HG02623 (cell line): Measurements from ENCODE around the gene SP140.
A peak's percentile ranks its signal among the peaks of the same experiment; 100 is the strongest.
"Not testable (repeated sequence)": the region's sequence is repeated elsewhere in the genome, so short reads cannot be mapped to it uniquely, and the experiment has no call there.

ENCODE experiments used
- ATAC-seq: cut with Tn5 transposase; IDR thresholded peaks from one replicate; pipeline ENCODE4 v1.9.1; 2021; ENCODE audit warnings: moderate library complexity; ENCODE audit not compliant: unreplicated experiment

The SP140 gene

GRCh38 chr2:230324503-230324902 is 99.0 kb downstream of the SP140 start:
- ATAC-seq = no peak

DNA sequence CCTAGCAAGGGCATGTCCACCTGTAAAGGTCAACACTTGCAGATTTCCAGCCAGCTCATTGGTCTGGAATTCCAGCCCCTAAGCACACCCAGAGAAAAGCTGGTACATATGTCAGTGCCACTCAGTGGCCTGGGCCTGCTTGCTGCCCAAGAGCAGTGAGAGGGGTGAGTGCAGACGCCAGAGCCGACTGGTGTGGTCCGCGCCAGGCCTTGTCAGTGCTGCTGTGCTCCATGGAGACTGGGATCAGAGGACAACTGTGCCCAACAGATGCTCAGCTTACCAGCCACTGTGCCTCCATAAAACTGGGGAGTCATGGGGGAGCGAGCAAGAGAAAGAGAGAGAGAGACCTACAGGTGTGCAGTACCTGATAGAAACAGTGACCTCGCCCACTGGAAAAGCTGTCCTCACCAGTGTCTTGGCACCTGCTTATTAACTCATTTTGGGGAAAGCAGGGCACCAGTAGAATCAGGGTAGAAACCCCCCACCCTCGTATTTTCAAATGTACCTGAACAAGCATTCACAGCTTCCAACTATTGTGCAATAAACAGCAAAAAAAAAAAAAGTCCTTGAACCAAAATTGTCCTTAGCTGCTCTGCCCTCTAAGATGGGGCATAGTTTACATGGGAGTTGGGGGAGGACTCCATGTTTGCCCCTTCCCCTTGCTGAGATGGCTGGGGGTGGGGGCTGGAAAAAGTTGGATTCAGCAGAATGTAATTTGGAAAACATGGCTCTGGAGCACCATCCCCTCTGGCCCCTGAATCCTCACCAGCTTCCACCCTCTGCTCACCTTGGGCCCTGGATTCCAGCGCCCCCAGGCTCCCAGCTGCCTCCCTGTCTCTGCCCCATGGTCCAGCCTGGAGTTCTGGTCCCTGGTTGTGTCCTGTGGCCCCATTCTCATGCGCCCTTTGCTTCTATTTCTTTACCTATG is 100.0 kb downstream of the SP140 start:
- no peak for ATAC-seq

DNA sequence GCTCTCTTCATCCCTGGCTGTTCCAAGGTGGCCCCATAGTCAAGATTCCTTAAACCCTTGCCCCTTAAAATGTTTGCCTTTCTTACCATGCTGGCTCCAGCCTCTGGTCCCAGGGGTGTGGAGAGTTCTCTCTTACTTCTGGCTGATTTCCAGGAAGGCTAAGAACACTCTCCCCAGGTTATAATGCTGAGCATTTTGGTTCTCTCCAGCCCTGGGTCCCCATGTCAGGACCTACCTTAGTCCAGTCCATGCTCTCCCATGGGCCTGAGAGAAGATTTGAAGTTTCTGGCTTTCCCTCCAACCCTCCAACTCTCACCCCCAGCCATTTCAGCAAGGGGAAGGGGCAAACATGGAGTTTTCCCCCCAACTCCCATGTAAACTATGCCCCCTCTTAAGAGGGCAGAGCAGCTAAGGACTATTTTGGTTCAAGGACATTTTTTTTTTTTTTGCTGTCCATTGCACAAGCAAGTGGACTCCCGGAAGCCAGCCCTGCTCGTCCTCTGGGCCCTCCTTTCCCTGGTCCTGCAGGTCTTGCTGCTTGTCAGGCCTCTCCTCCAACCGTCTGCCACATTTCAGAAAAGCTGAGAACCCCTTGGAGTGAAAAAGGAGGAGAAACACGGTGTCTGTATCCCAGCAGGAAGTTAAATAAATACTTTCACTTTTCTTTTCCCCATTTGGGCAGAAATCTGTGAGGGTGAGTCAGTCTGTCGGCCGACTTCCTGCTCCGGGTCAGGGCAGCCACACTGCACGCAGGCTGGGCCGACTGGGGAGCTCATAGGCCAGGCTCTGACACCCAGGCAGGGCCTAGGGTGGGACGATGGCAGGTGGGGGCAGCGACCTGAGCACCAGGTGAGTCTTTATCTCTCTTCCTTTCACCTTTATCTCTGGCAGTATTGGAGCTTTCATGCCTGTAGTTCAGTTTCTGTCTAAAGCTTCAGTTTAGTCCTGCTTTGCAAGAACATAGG is 101.2 kb downstream of the SP140 start, which contains the start of gene SP140L:
Gene SP140L, plus strand, starts transcription at position 741 of the 965 bp plus-strand sequence. Its CDS starts 77 bp downstream, at position 818.
- ATAC-seq = peak; percentile 85

DNA sequence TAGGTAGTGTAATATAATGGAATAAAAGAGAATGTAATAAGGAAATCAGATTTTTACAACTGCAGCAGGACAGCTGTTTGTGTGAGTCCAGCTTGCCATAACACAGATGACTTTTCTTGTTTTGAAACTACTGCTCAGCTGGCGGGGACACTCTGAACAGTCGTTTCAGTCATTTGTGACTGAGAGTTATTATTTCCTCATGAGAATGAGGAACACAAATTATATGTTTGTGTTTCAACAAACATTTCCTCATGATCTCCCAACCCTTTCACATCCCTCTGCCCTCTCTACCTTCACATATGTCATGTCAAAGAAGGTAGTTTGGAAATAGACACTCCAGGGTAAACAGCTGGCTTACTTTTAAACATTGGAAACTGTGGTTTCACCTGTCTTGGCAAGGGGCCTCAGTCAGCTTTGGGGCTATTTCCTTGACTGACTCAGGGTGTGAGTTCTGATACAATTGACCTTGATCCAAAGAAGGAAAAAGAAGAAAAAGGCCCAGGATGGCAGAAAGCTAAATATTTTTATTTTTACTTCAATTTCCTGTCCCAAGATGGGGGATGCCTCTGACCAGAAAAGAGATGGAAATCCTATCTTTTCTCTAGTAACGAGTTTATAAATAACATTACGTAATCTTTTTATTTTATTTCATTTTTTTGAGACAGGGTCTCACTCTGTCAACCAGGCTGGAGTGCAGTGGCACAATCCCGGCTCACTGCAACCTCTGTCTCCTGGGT is 102.0 kb downstream of the SP140 start:
- no peak for ATAC-seq

DNA sequence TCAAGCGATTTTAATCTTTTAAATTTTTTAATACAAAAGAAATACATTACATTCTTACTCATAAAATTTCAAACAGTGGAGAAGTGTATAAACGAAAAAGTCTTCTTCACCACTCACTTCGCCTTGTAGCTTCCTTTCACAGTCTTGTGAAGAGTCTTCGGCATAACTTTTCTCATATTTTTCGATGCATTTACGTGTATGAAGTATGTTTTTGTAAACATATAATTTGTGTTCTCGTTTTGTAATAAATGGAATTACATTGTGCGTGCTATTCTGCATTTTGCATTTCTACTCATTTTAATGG is 102.6 kb downstream of the SP140 start:
- no peak for ATAC-seq

- no peak for ATAC-seq
These were observed 104.5 kb downstream of the SP140 start for GRCh38 chr2:230329946-230330605.

DNA sequence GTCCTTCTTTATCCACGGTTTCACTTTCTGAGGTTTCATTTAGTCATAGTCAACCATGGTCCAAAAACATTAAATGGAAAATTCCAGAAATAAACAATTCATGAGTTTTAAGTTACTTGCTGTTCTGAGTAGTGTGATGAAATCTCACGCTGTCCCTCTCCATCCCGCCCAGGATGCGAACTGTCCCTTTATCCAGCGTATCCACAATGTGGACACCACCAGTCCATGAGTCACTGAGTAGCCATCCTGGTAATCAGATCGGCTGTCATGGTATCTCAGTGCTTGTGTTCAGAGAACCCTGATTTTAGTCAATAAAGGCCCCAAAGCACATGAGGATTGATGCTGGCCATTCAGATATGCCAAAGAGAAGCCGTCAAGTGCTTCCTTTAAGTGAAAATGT is 105.2 kb downstream of the SP140 start:
- no peak for ATAC-seq

DNA sequence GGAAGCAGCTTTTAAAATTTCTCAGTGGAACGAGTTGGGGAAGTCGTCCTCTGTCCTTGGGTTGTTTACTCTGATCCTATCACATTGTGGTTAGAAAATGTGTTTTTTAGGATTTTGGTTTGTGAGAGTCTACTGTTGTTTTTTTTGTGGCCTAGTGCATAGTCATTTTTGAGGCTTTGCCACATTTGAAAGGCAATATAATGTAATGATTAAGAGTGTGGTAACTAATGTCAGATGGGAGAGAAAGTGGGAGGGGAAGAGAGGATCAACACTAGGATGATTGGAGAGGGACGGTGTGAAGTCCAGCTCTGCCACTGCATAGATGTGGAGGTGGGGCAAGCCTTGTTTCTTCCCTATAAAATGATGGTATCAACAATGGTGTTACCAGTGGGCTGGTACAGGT is 109.9 kb downstream of the SP140 start:
- ATAC-seq = no peak

DNA sequence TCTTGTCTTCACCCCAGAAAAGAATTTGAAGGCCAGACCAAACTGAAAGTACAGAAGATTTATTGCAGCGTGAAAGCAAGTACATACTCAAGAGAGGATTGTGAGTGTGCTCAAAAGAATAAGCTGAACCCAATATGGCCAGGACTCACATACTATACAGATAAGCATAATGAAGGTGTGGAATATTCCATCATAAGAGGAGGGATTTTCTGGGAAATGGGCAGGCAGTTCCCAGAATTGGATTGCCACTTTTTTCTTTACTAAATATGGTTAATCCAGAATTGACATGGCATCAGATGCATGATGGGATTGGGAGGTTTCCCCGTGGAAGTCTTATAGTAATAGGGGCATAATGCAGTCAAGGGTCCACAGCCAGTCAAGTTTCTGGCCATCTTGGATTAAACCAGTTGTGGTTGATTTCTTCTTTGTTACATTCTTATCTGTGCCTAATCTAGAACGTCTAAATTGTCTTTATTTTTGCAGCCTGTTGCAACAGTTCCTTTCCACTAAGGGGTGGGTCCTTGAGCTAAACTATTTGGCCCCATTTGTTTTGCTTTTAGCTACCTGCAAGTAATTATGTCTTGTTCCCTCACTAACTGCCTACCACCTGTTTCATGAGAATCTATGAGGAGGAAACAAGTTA is 110.4 kb downstream of the SP140 start:
- ATAC-seq = no peak

GRCh38 chr2:230341936-230342528 is 116.5 kb downstream of the SP140 start:
- not testable (repeated sequence) for ATAC-seq

DNA sequence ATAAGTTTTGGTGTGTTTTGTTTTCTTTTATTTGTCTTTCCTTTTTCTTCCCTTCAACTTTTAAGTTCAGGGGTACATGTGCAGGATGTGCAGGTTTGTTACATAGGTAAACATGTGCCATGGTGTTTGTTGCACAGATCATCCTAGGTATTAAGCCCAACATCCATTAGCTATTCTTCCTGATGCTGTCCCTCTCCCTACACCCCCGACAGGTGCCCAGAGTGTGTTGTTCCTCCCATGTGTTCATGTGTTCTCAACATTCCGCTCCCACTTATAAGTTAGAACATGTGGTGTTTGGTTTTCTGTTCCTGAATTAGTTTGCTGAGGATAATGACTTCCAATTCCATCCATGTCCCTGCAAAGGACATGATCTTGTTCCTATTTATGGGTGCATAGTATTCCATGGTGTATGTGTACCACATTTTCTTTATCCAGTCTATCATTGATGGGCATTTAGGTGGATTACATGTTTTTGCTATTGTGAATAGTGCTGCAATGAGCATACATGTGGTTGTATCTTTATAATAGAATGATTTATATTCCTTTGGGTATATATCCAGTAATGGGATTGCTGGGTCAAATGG is 117.6 kb downstream of the SP140 start:
- ATAC-seq = not testable (repeated sequence)

GRCh38 chr2:230343747-230344146 is 118.2 kb downstream of the SP140 start:
- ATAC-seq = no peak

- no peak for ATAC-seq
These were observed 120.9 kb downstream of the SP140 start for GRCh38 chr2:230346465-230346864.

GRCh38 chr2:230346921-230347533 is 121.5 kb downstream of the SP140 start:
- ATAC-seq = no peak

DNA sequence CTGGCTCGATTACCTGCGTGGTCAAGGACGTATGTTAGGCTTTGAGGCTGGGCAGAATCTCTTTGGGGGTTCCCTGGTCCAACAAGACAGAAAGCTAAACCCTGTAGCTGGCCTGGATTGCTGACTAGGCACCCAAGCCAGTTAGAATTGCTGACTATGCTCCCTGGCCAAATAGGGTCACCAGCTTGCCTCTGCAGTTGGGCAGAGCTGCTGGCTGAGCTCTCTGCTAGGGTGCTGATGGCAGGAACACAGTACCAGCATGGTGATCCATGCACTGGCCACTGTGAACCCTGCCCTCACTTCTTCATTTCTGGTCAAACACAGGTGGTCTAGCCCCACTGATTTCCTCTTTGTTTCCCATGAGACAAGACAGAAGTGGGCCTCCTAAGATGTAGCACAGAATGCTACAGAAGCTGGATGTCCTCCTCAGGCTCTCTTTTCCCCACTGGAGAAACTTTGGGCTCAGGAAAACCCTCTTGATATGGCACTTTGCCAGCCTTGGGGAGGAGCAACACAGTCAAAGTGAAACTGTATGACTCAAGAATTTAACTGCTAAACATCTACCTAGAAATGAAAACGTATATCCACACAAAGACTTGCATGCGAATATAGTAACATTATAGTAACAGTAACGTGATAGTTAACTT is 122.2 kb downstream of the SP140 start:
- no peak for ATAC-seq

DNA sequence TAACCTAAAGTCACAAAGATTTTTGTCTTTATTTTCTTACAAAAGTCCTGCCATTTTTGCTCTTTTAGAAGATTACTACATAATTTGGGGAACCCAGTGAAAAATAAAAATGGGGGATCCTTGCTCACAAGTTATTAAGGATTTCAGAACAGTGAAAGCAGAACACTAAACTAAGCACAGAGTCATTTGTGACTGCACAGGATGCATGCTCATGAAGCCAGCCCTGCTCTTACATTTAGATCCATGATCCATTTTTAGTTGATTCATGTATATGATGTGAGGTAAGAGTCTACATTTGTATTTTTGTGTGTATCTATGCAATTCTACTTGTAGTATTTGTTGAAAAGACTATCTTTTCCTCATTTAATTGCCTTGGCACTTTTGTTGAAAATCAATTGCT is 123.3 kb downstream of the SP140 start:
- no peak for ATAC-seq

GRCh38 chr2:230356084-230356483 is 130.5 kb downstream of the SP140 start:
- ATAC-seq = no peak

DNA sequence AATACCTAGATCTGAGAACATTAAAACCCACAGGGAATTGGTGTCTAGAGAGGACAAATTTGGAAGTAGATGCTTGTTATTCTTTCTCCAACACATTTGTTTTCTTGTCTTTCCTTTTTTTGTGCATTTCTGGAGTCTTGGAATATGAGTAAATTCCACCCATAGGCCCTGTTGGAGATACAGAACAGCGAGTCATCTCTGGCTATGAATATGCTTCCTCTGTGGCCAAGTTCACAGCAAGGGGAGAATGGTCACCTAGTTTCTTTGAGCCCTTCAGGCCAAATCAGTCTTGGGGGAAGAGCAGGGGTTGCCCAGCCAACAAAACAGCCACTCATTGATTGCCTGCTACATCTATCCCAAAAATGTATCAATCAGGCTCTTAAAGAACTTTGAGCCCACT is 132.8 kb downstream of the SP140 start:
- ATAC-seq = no peak
